Uterus (tissue), 4 donors: ENCODE data around the gene ISL1. TPM values are rescaled to one million over a fixed set of nuclear protein-coding genes. Genes with fewer than 3 reads are reported as not detected.

Experiments
- DNase-seq, 2 donors: peaks; one replicate each; pipeline ENCODE4 v3.0.0-alpha.2; 2019 to 2020
- H3K27ac ChIP-seq, 2 donors: fragments of 200-600 bp; sonication (generic); 1 replicate in 1 of 2; 2 replicates in 1 of 2; pipeline ENCODE4 v1.5.1; 2016 to 2018
- H3K27me3 ChIP-seq, 2 donors: fragments of 200-600 bp; sonication (generic); one replicate each; pipeline ENCODE4 v1.5.1; 2018 to 2019; ENCODE audit warnings: control low read depth in 1 of 2
- H3K36me3 ChIP-seq, 2 donors: fragments of 200-600 bp; sonication (generic); one replicate each; pipeline ENCODE4 v1.5.1; 2019; ENCODE audit warnings: control low read depth in 1 of 2
- H3K4me1 ChIP-seq, 2 donors: fragments of 200-600 bp; sonication (generic); one replicate each; pipeline ENCODE4 v1.5.1; 2018 to 2019; ENCODE audit warnings: control low read depth in 1 of 2
- H3K4me3 ChIP-seq, 2 donors: fragments of 200-600 bp; sonication (generic); 1 replicate in 1 of 2; 2 replicates in 1 of 2; pipeline ENCODE4 v1.5.1; 2018 to 2019; ENCODE audit warnings: mild to moderate bottlenecking in 1 of 2
- H3K9me3 ChIP-seq, 2 donors: fragments of 200-600 bp; sonication (generic); one replicate each; pipeline ENCODE4 v1.5.1; 2019; ENCODE audit warnings: control low read depth in 1 of 2
- POLR2A ChIP-seq, 2 donors: fragments of 450-650 bp; IDR thresholded peaks; one replicate each; pipeline ENCODE4 v1.6.1; 2016; ENCODE audit warnings: antibody characterized with exemption in 2 of 2, mild to moderate bottlenecking in 1 of 2, moderate library complexity in 1 of 2
- intact Hi-C: fragments of 100-400 bp; cut with DNase I; formaldehyde crosslinking; loops from one replicate; pipeline ENCODE4 v1.15.1; 2023; ENCODE audit warnings: low total_unique reads
- total RNA-seq, 4 donors: library from RNA; depleted of rRNA in 3 of 4; stranded (reverse); fragments of >200 nt in 3 of 4; gene quantifications; one replicate each; pipeline versions ENCODE4 v1.1.0 to v1.2.4, GENCODE V29; 2014 to 2023
- TF ChIP-seq, protein P1 (sequence below), 4 experiments: fragments of 200-600 bp in 2 of 4; fragments of 450-650 bp in 2 of 4; sonication (generic) in 2 of 4; IDR thresholded peaks; one replicate each; pipeline ENCODE4 v1.5.1; 2016 to 2019; ENCODE audit warnings: antibody characterized with exemption in 4 of 4, mild to moderate bottlenecking in 2 of 4, moderate library complexity in 1 of 4
- donor health status: DM: yes; HTN: yes; CAD: no.

ISL1 gene
- total RNA-seq, 4 donors from 2014 or later: 0.24 to 2.7 TPM; not detected in 2

DNA sequence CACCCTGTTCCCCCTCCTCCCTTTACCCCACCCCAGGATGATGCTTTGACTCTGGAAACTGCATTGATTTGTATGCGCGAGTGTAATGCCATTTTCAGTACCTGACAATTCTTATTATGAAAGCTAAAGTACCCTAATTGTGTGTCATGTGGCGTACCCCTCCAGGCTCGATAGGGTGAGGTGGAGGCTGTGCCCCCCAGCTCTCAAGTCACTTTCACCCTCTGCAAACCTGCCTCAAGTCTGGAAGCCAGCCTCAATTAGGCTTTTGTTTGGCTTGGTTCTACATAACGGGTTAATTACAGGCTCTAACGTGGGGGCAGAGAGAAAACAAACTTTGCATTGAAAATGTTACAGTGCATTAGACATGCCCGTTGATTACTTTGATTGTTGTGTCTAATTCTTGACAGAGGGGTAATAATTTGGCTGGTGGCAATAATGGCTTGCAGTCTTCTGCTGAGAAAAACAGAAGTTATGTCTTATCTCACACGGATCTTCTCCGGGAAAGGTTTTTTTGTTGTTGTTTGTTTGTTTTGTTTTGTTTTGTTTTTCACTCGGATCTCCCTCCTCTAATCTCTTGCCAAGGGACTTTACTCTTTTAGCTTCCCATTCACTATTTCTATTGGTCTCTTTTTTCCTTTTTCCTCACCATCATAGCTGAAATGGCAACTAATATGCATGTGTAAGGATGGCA is 12.6 kb downstream of the ISL1 start:
- DNase-seq: no peak
- Histone ChIP-seq H3K36me3 (no peaks in the 10 kb centered on the region), H3K4me3 (no peak overlapping the region), H3K27me3 (peaks cover 0 to 36% of the 10 kb centered on the region in 2 donors), H3K9me3 (no peaks in the 10 kb centered on the region), H3K4me1 (no peaks in the 10 kb centered on the region), H3K27ac (no peak overlapping the region)
- TF ChIP-seq, protein P1, sequence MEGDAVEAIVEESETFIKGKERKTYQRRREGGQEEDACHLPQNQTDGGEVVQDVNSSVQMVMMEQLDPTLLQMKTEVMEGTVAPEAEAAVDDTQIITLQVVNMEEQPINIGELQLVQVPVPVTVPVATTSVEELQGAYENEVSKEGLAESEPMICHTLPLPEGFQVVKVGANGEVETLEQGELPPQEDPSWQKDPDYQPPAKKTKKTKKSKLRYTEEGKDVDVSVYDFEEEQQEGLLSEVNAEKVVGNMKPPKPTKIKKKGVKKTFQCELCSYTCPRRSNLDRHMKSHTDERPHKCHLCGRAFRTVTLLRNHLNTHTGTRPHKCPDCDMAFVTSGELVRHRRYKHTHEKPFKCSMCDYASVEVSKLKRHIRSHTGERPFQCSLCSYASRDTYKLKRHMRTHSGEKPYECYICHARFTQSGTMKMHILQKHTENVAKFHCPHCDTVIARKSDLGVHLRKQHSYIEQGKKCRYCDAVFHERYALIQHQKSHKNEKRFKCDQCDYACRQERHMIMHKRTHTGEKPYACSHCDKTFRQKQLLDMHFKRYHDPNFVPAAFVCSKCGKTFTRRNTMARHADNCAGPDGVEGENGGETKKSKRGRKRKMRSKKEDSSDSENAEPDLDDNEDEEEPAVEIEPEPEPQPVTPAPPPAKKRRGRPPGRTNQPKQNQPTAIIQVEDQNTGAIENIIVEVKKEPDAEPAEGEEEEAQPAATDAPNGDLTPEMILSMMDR (IDR thresholded peaks at IDR 0.05): no peak
- TF ChIP-seq POLR2A (IDR thresholded peaks at IDR 0.05): no peak
- intact Hi-C loops: no loop called here

DNA sequence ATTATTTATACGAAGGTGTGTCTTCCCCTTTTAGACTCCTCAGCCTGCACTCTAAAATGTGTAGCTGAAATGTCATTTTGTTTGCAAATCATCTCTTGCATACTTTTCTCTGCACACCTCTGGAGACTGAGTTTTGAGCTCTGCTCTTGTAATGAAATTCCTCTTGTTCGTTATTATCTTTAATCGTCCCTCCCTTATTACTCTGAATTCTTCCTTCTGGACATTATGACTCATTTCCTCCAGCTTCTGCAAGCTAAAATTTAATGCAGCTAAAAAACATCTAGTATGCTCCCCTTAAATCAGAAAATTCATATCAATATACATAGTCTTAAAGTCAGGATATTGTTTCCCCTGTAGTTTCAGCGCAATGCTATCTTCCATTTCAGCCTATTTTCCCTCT is 13.5 kb downstream of the ISL1 start:
- Histone ChIP-seq H3K9me3 (no peaks in the 10 kb centered on the region), H3K27me3 (peaks cover 0 to 36% of the 10 kb centered on the region in 2 donors), H3K4me1 (no peaks in the 10 kb centered on the region), H3K36me3 (no peaks in the 10 kb centered on the region), H3K27ac (no peak overlapping the region), H3K4me3 (no peak overlapping the region)
- TF ChIP-seq, protein P1 (IDR thresholded peaks at IDR 0.05): no peak
- no peak for TF ChIP-seq POLR2A (IDR thresholded peaks at IDR 0.05)
- DNase-seq: no peak
- intact Hi-C loops: no loop called here

DNA sequence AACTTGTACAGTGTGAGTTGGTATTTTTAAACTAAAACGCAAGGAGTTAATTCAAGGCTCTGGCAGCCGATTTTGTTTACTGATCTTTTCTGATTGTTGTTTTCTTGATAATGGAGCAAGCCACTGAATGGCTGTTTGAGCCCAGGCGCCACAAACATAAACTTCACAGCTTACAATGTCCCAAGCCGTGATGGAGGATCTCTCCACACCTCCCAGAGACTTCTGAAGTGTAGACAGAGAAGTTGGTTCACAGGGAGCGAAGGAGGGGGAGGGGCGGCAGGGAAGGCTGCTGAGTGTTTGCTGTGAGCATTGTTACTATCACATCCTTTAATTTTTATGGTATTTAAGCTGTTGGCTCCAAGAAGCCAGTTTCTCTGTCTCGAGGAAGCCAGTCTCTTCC is 14.7 kb downstream of the ISL1 start:
- H3K9me3 ChIP-seq: no peaks in the 10 kb centered on the region
- no peaks in the 10 kb centered on the region for H3K36me3 ChIP-seq
- no peak overlapping the region for H3K4me3 ChIP-seq
- intact Hi-C loops: no loop called here
- no peak overlapping the region for H3K27ac ChIP-seq
- no peak for TF ChIP-seq POLR2A (IDR thresholded peaks at IDR 0.05)
- TF ChIP-seq, protein P1 (IDR thresholded peaks at IDR 0.05): no peak
- DNase-seq: no peak
- peaks cover 0 to 36% of the 10 kb centered on the region in 2 donors for H3K27me3 ChIP-seq
- no peaks in the 10 kb centered on the region for H3K4me1 ChIP-seq

DNA sequence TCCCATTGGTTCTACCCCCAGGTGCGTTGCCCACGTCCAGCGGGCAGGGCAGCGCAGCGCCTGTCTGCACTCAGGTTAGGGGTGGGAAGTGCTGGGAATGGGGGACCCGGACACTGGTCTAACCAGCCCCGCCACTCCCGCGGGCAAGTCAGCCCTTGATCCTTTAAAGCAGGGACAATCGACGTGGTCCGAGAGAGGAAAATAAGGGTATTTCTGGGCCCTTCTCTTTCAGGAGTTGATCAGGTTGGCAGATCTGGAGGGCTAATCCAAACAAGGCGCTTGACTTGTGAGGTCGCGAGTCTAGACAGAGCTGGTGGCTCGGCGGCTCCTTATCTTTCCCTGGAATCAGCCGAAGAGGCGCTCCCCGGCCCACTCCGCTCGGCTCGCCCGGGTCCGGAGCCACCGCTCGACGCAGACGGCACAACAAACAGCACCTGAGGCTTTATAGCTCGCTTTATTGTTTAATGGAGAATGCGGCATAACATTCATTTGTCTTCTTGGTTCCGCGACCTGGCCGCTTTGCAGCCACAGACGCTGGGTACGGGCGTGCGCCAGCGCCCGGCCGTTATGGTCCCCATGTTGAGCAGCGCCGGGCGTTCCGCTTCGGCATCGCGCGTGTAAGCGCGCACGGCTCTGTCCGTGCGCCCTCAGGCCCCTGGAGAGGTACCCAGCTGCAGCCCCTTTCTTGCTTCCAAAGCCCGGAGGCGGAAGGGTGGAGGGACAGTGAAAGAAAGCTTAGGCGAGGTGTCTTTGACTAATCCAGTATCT is 15.8 kb downstream of the ISL1 start:
- no peaks in the 10 kb centered on the region for H3K4me1 ChIP-seq
- intact Hi-C loops: no loop called here
- peaks cover 0 to 36% of the 10 kb centered on the region in 2 donors for H3K27me3 ChIP-seq
- H3K27ac ChIP-seq: no peak overlapping the region
- no peaks in the 10 kb centered on the region for H3K9me3 ChIP-seq
- no peak overlapping the region for H3K4me3 ChIP-seq
- H3K36me3 ChIP-seq: no peaks in the 10 kb centered on the region
- DNase-seq: no peak
- no peak for TF ChIP-seq POLR2A (IDR thresholded peaks at IDR 0.05)
- TF ChIP-seq, protein P1 (IDR thresholded peaks at IDR 0.05): no peak

DNA sequence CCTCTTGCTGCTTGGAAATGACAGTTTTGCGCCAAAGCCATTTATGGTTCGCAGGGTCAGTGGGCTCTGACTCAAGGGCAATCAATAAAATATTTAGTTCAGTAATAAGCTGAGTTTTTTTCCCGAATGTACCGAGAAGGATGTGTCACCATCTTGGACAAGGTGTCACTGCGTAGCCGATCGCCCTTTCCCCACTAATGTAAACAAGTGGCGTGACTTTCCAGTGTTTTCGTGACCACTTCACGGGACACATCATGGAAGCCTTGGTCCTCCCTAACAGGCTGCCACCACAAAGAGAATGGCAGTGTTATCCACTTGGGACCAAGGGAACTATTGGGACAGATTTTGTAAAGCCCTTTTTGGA is 16.4 kb downstream of the ISL1 start:
- intact Hi-C loops: no loop called here
- H3K27me3 ChIP-seq: peaks cover 0 to 31% of the 10 kb centered on the region in 2 donors
- no peaks in the 10 kb centered on the region for H3K9me3 ChIP-seq
- no peak overlapping the region for H3K4me3 ChIP-seq
- TF ChIP-seq, protein P1 (IDR thresholded peaks at IDR 0.05): no peak
- no peak for TF ChIP-seq POLR2A (IDR thresholded peaks at IDR 0.05)
- DNase-seq: no peak
- H3K27ac ChIP-seq: no peak overlapping the region
- no peaks in the 10 kb centered on the region for H3K4me1 ChIP-seq
- H3K36me3 ChIP-seq: no peaks in the 10 kb centered on the region
